DOHH2 (cell line): ENCODE measurements around the gene CEP131.

Experiments
- CTCF ChIP-seq: fragments of 200-600 bp; sonication (generic); IDR thresholded peaks from one replicate; pipeline ENCODE4 v1.5.1; 2014; ENCODE audit warnings: antibody characterized with exemption, mild to moderate bottlenecking, low read depth, low read length; ENCODE audit not compliant: poor library complexity, severe bottlenecking
- EZH2phosphoT487 ChIP-seq: fragments of 200-600 bp; sonication (generic); IDR thresholded peaks from 2 replicates; pipeline ENCODE4 v1.6.1; 2017; ENCODE audit warnings: borderline replicate concordance, mild to moderate bottlenecking, antibody characterized with exemption, low read length, moderate library complexity, mixed read lengths

DNA sequence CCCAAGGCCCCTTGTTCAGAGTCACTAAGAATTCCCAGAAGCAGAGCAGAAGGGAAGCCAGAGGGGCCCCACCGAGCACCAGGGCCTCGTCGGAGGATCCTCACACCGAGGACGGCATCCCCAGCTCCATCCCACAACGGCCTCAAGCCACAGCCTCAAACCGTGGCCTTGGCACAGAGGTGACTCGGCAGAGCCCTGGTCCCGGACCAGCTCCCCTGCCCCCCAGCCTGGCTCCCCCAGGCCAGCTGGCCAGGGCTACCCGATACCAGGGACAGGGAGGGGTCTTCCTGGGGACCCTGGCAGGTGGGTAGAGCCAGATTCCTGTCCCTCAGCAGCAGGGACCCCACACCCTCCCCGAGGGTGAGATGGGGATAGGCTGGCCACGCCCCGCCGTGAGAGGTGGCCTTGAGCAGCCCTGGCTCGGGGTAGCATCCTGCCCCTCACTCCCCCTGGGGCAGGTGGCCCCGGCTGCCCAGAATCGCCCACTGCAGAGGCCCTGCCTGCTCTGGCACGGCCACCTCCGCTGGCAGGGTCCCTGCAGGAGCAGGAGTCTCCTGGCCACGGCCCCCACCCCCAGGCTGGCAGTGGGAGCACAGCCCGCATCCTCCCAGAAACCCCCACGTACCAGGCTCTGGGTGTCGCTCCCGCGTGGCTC lies 63.0 kb downstream of the CEP131 start:
- TF ChIP-seq CTCF (no peak), EZH2phosphoT487 (no peak)
